Limb (tissue), 2 donors: ENCODE measurements around the gene DPP4.

Source experiments
- DNase-seq, 2 donors: peaks; one replicate each; pipeline ENCODE4 v3.0.0-alpha.2; 2016; ENCODE audit errors: extremely low spot score in 2 of 2

The DPP4 gene

DNA sequence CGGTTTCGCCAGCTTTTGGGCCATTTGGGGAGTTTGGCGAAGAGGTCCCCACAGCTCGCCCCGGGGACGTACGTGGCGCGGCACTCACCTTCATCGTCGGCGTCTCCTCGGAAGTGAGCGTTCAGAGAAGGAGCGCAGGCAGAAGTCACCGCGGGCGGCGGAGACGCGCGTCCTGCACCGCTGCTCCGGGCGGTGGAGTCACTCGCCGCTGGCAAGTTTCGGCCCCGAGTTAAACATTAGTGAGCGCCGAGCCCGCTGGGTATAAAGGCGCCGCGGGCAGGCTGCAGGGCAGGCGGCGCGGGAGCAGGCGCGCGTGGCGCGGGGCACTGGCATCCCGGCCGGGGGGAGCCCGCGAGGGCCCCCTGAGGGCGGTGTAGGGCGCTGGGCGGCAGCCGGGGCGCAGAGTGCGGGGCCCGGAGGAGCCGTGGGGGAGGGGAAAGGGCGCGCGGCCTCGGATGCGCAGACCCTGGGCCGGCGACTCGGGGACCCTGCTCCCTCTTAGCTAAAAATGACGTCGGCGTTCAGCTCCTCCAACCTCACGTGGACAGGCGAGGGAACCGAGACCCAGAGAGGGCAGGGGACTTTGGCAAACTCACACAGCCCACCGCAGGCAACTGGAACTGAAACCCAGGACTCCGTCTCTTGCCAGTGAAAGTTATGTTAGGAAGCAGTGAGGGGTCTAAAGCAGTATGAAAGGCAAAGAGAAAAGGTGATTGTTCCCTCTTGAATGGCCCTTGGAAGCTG, at the start of gene DPP4:
Gene DPP4 (minus strand): TSS at position 328 of the 744 bp plus-strand sequence. CDS start 234 bp downstream, at position 94.
- peak in 1 of 2 donors; percentile 8 for DNase-seq

- no peak for DNase-seq
These were observed 44.4 kb upstream of the DPP4 start for GRCh38 chr2:162118166-162119031.

GRCh38 chr2:162116352-162116751, 42.3 kb upstream of the DPP4 start:
- DNase-seq: no peak

DNA sequence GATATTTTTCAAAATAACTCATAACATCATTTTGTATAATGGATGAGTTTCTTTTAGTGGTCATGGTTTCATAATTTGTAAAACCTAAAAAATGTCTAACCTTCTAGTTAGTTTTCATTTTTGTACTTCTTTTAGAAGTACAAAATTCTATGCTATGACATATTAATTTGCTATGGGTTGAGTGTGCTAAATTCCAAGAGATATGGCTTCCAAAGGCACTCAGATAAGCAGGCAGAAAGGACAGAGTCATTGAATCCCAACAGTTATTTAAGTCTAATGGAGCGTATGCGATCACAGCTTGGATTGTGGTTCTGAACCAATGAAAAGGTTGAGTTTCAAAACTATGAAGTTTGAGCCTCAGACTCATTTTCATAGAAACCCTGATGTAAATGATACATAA, 41.1 kb upstream of the DPP4 start:
- no peak for DNase-seq

GRCh38 chr2:162114271-162114670, 40.3 kb upstream of the DPP4 start:
- no peak for DNase-seq

DNA sequence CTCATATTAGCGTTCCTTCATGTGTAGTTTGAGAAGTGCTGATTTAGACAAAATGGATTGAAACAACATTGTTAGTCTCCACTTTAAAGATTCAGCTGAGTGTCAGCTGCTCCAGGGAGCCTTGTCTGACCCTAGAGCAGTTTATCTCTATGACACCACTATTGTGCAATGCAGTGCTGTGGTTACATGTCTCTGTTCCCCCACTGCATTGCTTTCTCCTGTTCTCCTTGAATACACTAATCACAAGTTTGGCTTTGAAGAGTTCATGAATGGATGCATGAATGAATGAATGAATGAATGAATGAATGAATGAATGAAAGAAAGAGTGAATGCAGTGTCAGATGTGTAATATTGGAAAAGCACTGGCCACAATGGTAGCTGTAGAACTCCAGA, 39.8 kb upstream of the DPP4 start:
- no peak for DNase-seq

GRCh38 chr2:162113088-162113775, 39.2 kb upstream of the DPP4 start:
- DNase-seq: no peak

DNA sequence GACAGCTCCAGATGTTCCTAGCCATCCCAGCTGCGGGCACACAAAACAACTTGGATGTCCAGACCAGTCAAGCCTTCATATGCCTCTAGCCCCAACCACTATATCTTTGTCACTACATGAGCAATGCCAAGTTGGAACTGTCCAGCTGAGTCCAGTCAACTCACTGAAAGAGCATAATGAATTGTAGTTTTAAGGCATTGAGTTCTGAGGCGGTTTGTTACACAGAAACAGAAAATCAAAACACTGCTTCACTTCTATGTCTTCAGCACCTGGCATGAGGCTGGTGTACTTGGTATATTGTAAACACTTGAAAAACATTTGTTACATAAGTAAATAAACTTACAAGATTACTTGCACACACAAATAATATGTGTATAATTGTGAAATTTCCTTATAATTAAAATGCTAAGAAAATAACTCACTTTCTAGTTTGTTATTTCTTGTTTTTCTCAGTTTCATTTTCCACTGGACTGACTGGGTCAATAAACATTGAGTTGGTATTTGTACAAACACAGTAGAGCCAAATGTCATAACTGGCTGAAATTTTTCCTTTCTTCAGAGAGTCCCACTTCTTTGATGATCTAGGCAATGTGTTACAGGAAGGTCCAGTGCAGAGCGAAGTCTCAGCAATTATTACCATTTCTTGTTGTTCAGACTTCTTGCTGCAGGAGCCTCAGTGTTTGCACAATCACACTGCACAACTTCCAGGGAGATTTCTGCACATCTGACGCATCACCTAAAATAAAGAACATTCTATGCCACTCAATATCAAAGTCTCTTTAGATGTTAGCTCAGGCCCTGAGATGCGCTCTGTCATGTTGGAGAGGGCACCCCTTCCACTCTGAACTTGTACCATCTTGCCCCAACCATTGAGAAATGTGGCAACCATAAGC, 38.2 kb upstream of the DPP4 start:
- DNase-seq: no peak

DNA sequence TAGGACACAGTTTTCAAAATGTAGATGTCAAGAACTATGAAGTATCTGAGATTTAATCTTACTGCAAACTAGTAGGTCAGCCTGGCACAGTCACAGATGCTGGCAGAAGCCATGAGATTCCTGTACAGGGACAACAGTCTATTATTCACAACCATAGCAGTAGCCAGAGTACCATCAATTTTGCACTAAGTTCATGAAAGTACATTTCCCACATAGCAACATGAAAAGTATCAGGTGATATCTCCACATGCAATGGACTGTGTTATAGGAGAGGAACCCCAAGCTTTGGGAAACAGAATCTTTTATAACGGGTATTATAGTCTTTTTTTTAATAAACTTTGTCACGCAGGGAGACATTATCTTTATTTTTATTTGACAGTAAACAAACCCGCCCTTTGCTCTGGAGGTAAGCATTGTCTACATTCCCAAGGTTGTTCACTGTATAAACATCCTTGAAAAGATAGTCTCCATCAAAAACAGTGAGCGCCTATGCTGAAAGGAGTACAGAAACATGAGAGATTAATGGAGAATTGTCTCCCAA, 33.4 kb upstream of the DPP4 start:
- no peak for DNase-seq

DNA sequence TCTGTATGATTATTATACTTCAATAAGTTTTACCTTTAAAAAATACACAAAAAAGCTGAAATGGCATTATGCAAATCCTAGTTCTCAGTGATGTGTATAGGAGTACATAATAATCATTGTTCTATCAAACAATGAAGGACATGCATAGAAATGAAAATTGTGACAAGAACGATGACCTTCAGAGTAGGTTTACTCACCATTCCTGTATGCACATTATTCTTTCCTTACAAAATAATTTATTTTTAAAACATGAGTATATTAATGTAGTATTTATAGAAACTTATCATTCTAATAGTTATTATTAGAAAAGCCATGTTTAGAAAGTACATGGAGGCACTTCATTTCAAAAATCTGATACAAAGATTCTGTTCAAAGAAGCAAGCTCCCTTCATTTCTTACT, 32.7 kb upstream of the DPP4 start:
- no peak for DNase-seq

GRCh38 chr2:162106146-162106551, 32.1 kb upstream of the DPP4 start:
- DNase-seq: no peak

DNA sequence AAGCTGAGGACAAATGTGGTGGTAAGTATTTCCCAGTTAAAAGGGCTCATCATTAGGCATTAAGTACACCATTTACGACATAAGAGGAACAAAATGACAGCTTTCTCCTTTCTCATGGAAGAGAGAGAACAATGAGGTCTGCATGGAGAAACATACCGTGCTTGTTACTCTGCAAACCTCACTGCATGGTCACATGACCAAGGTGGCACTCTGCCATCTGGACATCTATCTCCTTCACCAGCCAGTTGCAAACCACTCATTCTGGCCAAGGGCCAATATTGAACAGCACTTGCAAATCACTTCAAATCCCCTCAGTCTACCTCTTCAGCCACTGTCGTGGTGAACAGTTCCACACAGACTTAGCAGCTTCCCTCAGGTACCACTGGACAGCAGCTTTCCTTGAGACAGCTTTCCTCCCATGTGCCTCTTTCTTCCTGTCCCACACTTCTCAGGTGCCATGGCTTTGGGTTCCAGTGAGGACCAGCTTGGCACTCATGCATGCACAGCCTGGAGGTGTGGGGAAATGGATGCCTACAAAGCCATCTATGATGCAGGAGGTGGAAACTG, 29.5 kb upstream of the DPP4 start:
- no peak for DNase-seq

DNA sequence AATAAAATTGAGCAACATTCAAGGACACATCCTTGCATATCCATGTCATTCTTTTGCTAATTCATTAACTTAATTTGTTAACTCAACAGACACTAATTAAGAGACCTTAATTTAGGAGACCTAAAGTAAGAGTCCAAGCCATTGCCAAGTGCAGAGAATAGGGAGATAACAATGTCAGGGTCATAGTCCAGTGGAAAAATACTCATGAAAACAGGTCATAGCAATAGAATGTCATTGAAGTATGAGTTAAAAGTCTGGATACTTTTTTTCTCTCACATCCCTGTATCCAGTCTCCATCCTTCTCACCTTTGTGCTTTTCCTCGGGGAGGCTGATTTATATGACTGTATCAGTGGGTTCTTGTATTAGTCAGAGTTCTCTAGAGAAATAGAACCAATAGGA, 26.6 kb upstream of the DPP4 start:
- no peak for DNase-seq

- DNase-seq: no peak
These were observed 25.8 kb upstream of the DPP4 start for GRCh38 chr2:162099836-162100235.

GRCh38 chr2:162092658-162093556, 18.9 kb upstream of the DPP4 start:
- DNase-seq: no peak

GRCh38 chr2:162092008-162092390, 18.0 kb upstream of the DPP4 start:
- DNase-seq: no peak

GRCh38 chr2:162091325-162092007, 17.5 kb upstream of the DPP4 start:
- DNase-seq: no peak

DNA sequence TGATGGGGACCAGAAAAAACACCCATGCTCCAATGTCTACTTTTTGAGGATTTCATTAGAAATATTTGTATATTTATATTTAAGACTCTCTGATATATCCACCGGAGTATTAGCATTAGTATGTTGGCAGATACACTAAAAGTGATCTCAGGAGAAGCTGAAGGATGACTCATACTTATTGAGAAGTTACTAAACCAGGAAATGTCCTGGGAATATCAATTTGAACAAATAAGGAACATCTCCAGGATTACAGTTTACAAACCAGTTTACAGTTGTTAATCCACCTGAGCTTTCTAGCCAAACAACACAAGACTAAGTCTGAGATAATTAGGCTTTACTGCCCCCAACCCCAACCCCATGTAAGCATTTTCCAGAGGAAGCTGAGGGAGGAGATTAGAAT, 16.1 kb upstream of the DPP4 start:
- no peak for DNase-seq

DNA sequence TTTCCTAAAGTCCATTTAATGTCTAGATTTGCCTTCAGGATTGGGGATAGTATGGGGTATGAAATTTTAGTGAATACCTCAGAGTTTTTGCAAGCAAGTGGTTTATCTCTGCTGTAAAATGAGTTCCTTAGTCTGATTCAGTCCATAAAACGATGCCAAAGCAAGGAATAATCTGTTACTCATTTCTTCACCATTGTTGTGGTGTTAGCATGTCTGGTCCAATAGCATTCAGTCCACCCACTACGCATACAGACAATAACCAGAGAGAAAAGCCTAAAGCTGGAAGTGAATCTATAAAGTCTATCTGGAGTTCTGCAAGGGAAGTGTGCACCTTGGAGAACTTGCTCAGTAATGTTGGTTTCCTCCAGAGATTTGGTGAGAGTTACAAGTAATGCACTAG, 12.9 kb upstream of the DPP4 start:
- no peak for DNase-seq
